Fibroblast of lung (primary cell): Measurements from ENCODE around the gene TOP1.

Experiments
- EZH2 ChIP-seq: IDR thresholded peaks from 2 replicates; pipeline ENCODE4 v1.5.1; 2012; ENCODE audit warnings: low read length, control low read depth, mild to moderate bottlenecking; ENCODE audit errors: missing control alignments
- TF ChIP-seq, protein P1 (sequence below), 2 donors: IDR thresholded peaks in 1 of 2; conservative IDR thresholded peaks in 1 of 2; 1 replicate in 1 of 2; 2 replicates in 1 of 2; pipeline ENCODE4 v1.5.1; 2011 to 2012; ENCODE audit warnings: low read length in 2 of 2, control low read depth in 1 of 2, inconsistent platforms in 1 of 2, low read depth in 1 of 2, mild to moderate bottlenecking in 1 of 2

DNA sequence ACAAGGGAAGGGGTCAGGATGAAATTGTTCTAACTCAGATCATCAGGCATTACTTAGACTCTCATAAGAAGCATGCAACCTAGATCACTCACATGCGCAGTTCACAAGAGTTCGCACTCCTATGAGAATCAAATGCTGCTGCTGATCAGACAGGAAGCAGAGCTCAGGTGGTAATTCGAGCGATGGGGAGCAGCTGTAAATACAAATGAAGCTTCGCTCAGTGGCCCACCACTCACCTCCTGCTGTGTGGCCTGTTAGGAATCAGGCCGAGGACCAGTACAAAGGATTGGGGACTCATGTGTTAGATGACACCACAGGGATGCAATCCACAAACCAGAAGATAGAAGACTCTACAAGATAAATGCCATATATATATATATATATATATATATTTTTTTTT lies 31.5 kb upstream of the TOP1 start:
- TF ChIP-seq, protein P1, sequence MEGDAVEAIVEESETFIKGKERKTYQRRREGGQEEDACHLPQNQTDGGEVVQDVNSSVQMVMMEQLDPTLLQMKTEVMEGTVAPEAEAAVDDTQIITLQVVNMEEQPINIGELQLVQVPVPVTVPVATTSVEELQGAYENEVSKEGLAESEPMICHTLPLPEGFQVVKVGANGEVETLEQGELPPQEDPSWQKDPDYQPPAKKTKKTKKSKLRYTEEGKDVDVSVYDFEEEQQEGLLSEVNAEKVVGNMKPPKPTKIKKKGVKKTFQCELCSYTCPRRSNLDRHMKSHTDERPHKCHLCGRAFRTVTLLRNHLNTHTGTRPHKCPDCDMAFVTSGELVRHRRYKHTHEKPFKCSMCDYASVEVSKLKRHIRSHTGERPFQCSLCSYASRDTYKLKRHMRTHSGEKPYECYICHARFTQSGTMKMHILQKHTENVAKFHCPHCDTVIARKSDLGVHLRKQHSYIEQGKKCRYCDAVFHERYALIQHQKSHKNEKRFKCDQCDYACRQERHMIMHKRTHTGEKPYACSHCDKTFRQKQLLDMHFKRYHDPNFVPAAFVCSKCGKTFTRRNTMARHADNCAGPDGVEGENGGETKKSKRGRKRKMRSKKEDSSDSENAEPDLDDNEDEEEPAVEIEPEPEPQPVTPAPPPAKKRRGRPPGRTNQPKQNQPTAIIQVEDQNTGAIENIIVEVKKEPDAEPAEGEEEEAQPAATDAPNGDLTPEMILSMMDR (conservative IDR thresholded peaks at IDR 0.05 in 1 of 2, IDR thresholded peaks at IDR 0.05 in 1 of 2; ENCODE audit: low read depth in 1 of 2, low read length in 2 of 2) = no peak
- TF ChIP-seq EZH2 = no peak
